Measurements from ENCODE around the gene RLIM.
A peak's percentile ranks its signal among the peaks of the same experiment; 100 is the strongest.
"Not testable (repeated sequence)": the region's sequence is repeated elsewhere in the genome, so short reads cannot be mapped to it uniquely, and the experiment has no call there.

Gene RLIM

DNA sequence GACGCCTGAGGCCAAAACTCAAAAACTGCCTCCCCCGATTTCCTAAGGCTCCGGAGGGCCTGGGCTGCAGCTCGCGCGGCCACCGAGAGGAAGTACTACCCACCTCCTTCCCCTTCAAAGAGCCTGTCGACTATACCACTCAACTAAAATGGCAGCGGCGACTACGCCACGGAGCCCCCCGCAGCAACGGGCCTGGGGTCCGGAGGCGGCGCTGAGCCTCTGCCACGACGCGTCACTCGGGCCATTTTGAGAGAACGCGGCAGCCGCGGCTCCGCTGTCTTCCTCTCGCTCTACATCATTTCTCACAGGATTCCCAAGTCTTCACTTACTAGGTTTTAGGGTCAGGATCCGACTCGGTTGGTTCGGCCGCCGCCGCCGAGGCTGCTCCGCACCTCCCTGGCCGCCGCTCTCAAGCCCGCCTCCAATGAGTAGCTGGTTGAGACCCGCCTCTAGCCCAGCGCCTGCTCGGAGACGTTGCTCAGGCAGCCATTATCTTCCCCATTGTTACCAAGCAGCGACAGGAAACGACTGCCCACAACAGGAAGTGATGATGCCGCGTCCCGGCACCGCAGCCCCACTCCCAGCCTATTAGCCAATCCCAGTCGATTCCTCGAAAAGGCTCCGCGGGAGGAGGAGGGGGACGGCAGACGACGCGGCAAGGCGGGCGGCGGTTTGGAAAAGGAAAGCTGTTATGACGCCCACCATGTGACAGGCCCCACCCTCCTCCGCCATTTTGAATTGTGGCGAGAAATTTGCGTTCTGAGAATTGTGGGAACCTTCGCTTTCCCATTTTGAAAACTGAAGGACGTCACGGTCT is at the start of gene RLIM:
RLIM (minus strand) TSS at position 532 of the 817 bp plus-strand sequence. CDS start 18,647 bp downstream, outside the sequence.
- DNase-seq (ENCODE audit: low spot score), result peak; percentile 89

GRCh38 chrX:74656079-74656745 is 41.8 kb upstream of the RLIM start:
- no peak for DNase-seq (ENCODE audit: low spot score)

DNA sequence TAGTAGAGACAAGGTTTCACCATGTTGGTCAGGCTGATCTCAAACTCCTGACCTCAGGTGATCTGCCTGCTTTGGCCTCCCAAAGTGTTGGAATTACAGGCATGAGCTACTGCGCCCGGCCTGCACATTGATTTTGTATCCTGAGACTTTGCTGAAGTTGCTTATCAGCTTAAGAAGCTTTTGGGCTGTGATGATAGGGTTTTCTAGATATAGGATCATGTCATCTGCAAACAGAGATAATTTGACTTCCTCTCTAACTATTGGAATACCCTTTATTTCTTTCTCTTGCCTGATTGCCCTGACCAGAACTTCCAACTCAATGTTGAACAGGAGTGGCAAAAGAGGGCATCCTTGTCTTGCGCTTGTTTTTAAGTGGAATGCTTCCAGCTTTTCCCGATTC is 40.5 kb upstream of the RLIM start:
- not testable (repeated sequence) for DNase-seq (ENCODE audit: low spot score)

DNA sequence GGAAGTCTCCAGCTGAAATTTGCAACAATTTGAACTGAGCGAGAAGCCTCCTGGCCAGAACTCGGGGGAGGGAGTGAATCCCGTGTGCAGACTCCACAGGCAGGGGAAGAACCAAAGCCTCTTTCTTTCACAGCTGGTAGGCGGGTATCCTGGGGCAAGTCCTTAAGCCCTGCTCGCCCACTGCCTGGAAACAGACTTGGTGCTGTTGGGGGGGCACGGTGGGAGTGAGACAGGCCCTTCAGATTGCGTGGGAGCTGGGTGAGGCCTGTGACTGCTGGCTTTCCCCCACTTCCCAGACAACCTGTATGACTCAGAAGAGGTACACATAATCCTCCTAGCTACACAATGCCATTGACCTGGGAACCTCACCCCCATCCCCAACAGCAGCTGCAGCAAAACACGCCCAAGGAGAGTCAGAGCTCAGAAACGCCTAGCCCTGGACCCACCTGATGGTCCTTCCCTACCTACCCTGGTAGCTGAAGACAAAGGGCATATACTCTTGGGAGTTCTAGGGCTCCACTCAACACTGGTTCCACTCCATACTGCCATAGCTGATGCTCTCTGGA is 22.4 kb upstream of the RLIM start:
- no peak for DNase-seq (ENCODE audit: low spot score)

GRCh38 chrX:74613370-74614092 is 893 bp downstream of the RLIM start:
- DNase-seq (ENCODE audit: low spot score), result peak; percentile 12

DNA sequence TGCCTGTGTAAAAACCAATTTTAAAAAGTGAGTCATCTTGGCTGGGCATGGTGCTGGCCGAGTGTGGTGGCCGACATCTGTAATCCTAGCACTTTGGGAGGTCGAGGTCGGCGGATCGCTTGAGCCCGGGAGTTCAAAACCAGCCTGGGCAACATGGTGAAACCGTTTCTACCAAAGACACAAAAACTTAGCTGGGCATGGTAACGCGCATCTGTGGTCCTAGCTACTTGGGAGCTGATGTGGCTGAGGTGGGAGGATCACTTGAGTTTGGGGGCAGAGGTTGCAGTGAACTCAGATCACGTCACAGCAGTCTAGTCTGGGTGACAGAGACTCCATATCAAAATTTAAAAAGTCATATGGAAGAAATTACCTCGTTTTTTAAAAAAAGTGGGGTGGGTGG is 7.6 kb downstream of the RLIM start:
- DNase-seq (ENCODE audit: low spot score), result no peak

GRCh38 chrX:74606342-74606741 is 8.1 kb downstream of the RLIM start:
- DNase-seq (ENCODE audit: low spot score), result no peak

DNA sequence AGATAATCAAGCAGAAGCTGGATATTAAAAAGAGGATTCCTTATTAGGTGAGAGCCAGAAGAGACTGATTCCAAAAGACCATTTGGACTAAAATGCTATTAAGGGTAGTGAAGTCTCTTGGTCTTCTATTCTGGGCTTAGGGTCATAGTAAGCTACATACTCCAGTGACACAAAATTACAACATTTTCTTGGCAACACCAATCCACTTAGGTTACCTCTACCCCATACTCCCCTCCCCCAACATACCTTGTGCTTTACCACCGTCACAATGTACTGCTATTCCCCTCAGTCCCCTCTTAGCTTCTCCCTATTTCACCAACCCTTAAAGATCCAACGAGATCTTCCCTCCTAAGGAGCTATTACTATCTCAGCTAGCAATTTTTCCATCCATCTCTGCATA is 11.4 kb downstream of the RLIM start:
- no peak for DNase-seq (ENCODE audit: low spot score)

DNA sequence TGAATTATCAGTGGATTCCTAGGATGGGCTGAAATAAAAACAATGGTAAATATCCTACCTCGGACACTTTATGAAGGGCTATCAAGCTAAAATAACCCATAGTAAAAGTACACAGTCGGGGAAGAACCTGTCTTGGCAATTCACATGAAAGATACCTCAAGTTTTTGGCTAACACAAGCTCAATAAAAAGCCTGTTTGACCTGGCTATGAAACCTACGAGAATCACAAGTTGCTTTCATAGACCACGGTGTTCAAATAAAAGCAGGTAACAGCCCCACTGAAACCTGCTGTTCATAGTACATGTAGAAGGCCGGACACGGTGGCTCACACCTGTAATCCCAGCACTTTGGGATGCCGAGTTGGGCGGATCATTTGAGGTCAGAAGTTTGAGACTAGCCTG is 12.3 kb downstream of the RLIM start:
- DNase-seq (ENCODE audit: low spot score), result no peak

- no peak for DNase-seq (ENCODE audit: low spot score)
These were observed 20.8 kb downstream of the RLIM start for GRCh38 chrX:74593593-74593992.

- DNase-seq (ENCODE audit: low spot score), result no peak
These were observed 28.7 kb downstream of the RLIM start for GRCh38 chrX:74585766-74586165.

DNA sequence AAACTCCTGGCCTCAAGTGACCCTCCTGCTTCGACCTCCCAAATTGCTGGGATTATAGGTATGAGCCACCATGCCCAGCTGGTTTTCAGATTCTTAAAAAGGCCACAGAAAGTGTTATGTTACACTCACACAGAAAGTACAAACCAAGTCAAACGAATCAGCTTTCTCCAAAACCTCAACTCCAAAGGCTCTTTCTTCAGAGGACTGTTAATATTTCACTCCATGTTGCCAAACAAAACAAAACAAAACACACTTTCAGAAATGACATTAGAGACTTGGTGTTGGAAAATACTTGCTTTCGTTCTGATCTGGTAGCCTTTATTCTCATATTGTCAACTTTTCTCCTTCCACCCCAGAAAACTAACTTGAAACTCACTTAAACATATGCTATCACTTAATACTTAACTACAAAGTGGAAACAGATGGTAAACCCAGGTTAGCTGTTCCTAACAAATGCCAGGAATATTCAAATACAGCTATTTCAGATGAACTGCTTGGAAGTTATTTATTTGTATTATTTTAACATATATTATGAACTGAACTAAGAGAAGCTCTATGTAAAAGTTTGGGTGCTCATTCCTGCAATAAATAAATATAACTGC is 34.7 kb downstream of the RLIM start:
- no peak for DNase-seq (ENCODE audit: low spot score)

DNA sequence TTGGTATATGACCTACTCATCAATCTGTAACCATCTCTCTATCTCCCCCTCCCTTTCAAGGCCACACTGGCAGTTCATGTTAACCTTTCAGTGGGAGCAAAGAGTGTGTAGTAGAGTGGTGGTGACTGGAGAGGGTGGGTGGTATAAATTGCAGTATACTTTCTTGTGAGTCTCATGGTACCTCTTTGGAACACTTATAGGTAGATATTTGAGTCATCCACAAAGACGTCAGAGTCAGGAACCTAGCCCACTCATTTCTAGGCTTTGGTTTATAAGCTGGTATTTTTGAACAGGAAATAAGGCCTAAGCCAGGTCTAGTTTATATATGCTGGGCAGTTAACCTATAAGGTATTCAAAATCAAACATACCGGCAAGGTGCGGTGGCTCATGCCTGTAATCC is 36.3 kb downstream of the RLIM start:
- no peak for DNase-seq (ENCODE audit: low spot score)

DNA sequence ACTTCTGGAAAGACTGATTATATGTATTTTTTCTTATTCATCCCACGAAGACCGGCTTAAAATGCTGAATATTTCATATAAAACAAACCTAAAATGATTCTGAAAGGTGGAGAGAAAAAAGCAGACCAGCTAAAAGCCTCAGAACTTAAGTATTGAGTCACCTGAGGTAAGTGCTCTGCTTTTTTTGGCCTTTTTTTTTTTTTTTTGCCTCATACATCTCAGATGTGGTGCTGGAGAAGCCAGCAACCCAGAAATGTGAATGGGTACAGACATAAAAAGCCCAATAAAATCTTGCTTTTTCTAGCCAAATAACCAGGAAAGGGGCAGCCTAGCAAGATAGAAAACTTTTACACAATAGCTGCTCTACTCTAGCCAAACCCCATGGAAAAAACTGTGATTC is 57.0 kb downstream of the RLIM start:
- DNase-seq (ENCODE audit: low spot score), result no peak

GRCh38 chrX:74551934-74552333 is 62.5 kb downstream of the RLIM start:
- DNase-seq (ENCODE audit: low spot score), result no peak

DNA sequence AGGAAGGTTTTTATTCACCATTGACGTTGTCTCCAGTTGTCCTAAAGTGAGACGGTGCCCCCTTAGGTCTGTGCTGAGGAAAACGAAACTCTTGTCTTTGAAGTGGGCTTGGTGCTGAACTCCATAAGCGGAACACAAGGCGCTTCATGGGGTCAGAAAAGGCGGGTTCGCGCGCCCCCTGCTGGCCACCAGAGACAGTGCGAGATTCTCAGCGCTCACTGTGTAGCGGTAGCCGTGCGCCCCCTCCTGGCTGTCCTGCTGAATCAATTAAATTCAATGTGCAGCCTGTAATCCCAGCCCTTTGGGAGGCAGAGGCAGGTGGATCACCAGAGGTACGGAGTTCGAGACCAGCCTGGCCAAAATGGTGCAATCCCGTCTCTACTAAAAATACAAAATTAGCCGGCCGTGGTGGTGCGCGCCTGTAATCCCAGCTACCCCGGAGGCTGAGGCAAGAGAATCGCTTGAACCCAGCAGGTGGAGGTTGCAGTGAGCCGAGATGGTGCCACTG is 64.1 kb downstream of the RLIM start:
- DNase-seq (ENCODE audit: low spot score), result peak; percentile 67

DNA sequence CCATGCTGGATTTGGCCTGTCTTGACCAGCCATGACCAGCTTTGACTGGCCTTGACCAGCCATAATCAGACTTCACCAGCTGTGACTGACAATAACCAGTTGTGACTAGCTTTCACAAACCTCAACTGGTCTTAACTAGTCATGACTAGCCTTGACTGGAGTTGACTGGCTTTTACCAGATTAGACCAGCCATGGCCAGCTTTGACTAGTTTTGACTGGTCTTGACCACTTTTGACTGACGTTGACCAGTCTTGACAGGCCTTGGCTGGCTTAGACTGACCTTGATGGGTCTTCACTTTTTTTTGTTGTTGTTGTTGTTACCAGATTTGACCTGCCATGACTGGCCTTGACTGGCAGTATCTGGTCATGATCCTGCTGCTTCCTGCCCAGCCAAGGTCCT is 67.4 kb downstream of the RLIM start:
- DNase-seq (ENCODE audit: low spot score), result no peak

DNA sequence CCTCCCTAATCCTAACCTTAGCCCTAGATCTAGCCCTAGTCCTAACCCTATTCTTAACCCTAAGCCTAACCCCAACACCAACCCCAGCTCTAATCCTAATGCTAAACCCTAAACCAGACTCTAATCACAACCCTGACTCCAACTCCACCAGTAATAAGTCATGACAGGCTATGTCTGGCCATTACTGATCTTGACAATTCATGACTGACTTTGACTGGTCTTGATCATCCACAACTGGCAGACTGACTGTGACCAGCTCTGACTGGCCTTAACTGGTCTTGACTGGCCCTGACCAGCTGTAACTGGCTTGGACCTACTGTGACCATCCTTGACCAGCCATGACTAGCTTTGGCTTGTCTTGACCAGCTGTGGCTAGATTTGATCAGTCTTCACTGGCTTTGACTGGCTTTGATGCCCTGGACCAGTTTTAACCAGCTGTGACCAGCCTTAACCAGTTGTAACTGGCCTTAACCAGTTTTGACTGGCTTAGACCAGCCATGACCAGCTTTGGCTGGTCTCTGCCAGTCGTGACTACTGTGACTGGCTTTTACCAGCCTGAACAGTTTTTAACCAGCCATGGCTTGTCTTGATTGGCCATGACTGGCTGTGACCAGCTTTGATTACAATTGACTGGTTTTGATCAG is 68.4 kb downstream of the RLIM start:
- no peak for DNase-seq (ENCODE audit: low spot score)

DNA sequence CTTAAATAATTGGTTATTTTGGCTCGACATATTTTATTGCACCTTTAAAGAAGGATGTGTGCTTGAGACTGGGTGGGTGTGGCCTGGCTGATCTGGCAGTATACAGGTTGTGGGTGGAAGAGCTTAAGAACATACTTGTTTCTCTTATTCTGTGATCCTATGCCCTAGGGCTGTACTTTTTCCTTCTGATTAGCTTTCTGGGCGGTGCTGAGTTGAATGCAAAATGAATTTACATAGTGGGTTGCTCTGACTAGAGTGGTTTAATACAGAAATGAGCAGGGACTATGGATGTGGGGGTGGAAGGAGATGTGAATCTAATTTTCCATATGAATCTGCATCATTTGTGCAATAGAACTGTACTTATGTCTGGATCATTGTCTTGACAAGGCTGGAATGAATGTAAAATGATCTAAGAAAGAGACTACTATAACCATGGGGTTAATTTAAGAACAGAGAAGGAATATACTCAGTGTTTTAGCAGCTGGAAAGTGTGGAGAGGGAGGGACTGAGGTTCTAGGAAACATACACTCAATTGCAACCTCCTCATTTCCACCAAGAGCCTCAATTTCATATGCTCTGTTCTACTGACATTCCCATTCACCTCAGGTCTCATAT is 73.7 kb downstream of the RLIM start:
- DNase-seq (ENCODE audit: low spot score), result no peak

- no peak for DNase-seq (ENCODE audit: low spot score)
These were observed 77.5 kb downstream of the RLIM start for GRCh38 chrX:74536832-74537371.
